ENCODE data around the gene CD52. TPM values are rescaled to one million over a fixed set of nuclear protein-coding genes. Genes with fewer than 3 reads are reported as not detected.

Gene CD52
- total RNA-seq, 6 donors from 2014 or later, result 74.4 to 437 (median 172) TPM

- ATAC-seq (ENCODE audit: low FRiP score in 2 of 2) (no peak), DNase-seq (no peak)
- H3K9me3 ChIP-seq, result no peaks in the 10 kb centered on the region
- peak overlapping the region; percentile 44 to 76 (median 54) for H3K27ac ChIP-seq
- no peaks in the 10 kb centered on the region for H3K27me3 ChIP-seq
- no peak overlapping the region for H3K4me3 ChIP-seq
- TF ChIP-seq CTCF (IDR thresholded peaks at IDR 0.05), result no peak
- 77 to 82% methylated on average over 8 of the region's 8 CpGs for WGBS, 2 donors
- no peaks in the 10 kb centered on the region for H3K36me3 ChIP-seq
- H3K4me1 ChIP-seq, result peaks cover 7 to 19% (median 14%) of the 10 kb centered on the region in 4 donors
Observed at GRCh38 chr1:26315874-26316850, 1.6 kb upstream of the CD52 start.

GRCh38 chr1:26317146-26317545, 612 bp upstream of the CD52 start:
- Histone ChIP-seq H3K4me3 (no peak overlapping the region), H3K4me1 (peaks cover 10 to 24% (median 20%) of the 10 kb centered on the region in 4 donors), H3K27me3 (no peaks in the 10 kb centered on the region), H3K9me3 (no peaks in the 10 kb centered on the region), H3K36me3 (no peaks in the 10 kb centered on the region), H3K27ac (peak overlapping the region in 2 of 4 donors; percentile 75 to 76)
- 73 to 85% methylated on average over 2 of the region's 2 CpGs for WGBS, 2 donors
- TF ChIP-seq CTCF (IDR thresholded peaks at IDR 0.05) (no peak), POLR2AphosphoS5 (IDR thresholded peaks at IDR 0.05) (no peak), EP300 (IDR thresholded peaks at IDR 0.05) (no peak), POLR2A (IDR thresholded peaks at IDR 0.05) (no peak)
- DNase-seq, result no peak
- ATAC-seq (ENCODE audit: low FRiP score in 2 of 2), result no peak

- H3K27me3 ChIP-seq, result no peaks in the 10 kb centered on the region
- TF ChIP-seq POLR2A (IDR thresholded peaks at IDR 0.05) (peak in 1 of 4 donors; percentile 57), POLR2AphosphoS5 (IDR thresholded peaks at IDR 0.05) (no peak)
- H3K27ac ChIP-seq, result peak overlapping the region; percentile 57 to 76 (median 70)
- peaks cover 10 to 24% (median 20%) of the 10 kb centered on the region in 4 donors for H3K4me1 ChIP-seq
- no peaks in the 10 kb centered on the region for H3K9me3 ChIP-seq
- no peaks in the 10 kb centered on the region for H3K36me3 ChIP-seq
- WGBS, 2 donors, result 68 to 79% methylated on average over 8 to 9 of the region's 9 CpGs
- peak overlapping the region in 3 of 4 donors; percentile 29 to 43 (median 39) for H3K4me3 ChIP-seq
- ATAC-seq (ENCODE audit: low FRiP score in 2 of 2) (peak; percentile 15 to 57), DNase-seq (peak in 1 of 2 donors; percentile 64)
Observed at GRCh38 chr1:26318338-26319064, 743 bp downstream of the CD52 start.

- H3K4me3 ChIP-seq, result no peak overlapping the region
- no peaks in the 10 kb centered on the region for H3K27me3 ChIP-seq
- 60 to 79% methylated on average over 2 of the region's 2 CpGs for WGBS, 2 donors
- H3K27ac ChIP-seq, result peak overlapping the region in 2 of 4 donors; percentile 18 to 25
- H3K9me3 ChIP-seq, result no peaks in the 10 kb centered on the region
- ATAC-seq (ENCODE audit: low FRiP score in 2 of 2), result peak in 1 of 2 donors; percentile 4
- no peak for TF ChIP-seq CTCF (IDR thresholded peaks at IDR 0.05)
- TF ChIP-seq POLR2AphosphoS5 (IDR thresholded peaks at IDR 0.05), result no peak
- no peak for TF ChIP-seq POLR2A (IDR thresholded peaks at IDR 0.05)
- no peak for TF ChIP-seq EP300 (IDR thresholded peaks at IDR 0.05)
- H3K36me3 ChIP-seq, result no peaks in the 10 kb centered on the region
- no peak for DNase-seq
- peaks cover 10 to 21% (median 14%) of the 10 kb centered on the region in 4 donors for H3K4me1 ChIP-seq
Observed at GRCh38 chr1:26320896-26321295, 3.1 kb downstream of the CD52 start.

Data from upper lobe of left lung (tissue), 6 donors.